ENCODE results near the gene CRACDL.

The CRACDL gene

DNA sequence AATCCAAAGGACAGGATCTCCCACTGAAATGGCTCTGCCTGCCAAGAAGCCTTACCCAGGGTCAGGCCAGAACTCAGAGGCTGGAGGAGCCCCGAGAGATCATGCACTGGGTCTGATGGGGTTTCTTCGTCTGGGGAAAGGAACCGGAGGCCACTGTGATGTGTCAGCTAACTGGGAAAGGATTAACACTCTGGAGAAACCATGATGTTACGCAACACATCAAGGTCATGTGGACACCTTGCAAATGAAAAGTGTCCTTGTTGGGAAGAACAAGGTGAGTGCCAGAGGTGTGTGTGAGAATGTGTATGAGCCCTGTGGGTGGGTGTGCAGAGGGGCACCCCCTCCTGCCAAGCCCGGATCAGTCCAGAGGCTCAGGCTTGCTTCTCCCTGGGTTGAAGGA is 86.9 kb downstream of the CRACDL start:
- TF ChIP-seq, protein P1, sequence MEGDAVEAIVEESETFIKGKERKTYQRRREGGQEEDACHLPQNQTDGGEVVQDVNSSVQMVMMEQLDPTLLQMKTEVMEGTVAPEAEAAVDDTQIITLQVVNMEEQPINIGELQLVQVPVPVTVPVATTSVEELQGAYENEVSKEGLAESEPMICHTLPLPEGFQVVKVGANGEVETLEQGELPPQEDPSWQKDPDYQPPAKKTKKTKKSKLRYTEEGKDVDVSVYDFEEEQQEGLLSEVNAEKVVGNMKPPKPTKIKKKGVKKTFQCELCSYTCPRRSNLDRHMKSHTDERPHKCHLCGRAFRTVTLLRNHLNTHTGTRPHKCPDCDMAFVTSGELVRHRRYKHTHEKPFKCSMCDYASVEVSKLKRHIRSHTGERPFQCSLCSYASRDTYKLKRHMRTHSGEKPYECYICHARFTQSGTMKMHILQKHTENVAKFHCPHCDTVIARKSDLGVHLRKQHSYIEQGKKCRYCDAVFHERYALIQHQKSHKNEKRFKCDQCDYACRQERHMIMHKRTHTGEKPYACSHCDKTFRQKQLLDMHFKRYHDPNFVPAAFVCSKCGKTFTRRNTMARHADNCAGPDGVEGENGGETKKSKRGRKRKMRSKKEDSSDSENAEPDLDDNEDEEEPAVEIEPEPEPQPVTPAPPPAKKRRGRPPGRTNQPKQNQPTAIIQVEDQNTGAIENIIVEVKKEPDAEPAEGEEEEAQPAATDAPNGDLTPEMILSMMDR (IDR thresholded peaks at IDR 0.05; ENCODE audit: control insufficient read depth, extremely low read depth, insufficient read depth), result no peak
- no peak for DNase-seq (ENCODE audit: low read depth)
- H3K4me3 ChIP-seq (ENCODE audit: low read depth, low read length), result no peak overlapping the region

- no peak for DNase-seq (ENCODE audit: low read depth)
- H3K4me3 ChIP-seq (ENCODE audit: low read depth, low read length), result no peak overlapping the region
- TF ChIP-seq, protein P1 (IDR thresholded peaks at IDR 0.05; ENCODE audit: control insufficient read depth, extremely low read depth, insufficient read depth), result no peak
Observed at GRCh38 chr2:98847853-98848252, 88.2 kb downstream of the CRACDL start.

DNA sequence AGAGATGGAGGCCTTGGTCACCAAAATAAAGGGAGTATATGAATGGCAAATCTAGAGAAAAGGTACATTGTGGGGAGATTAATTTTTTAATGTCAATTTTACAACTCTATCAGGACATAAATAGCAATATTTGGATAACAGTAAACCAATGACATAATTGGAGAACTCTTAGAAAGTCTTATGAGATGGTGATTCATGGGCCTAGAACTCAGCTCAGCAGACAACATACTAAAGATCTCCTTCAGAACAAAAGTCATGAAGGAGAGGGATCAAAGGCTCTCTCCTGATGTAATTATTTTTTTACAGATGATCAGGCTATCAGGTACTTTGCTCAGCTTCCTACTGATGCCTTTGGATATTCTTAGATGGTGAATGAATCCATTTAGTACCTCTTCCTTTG is 90.0 kb downstream of the CRACDL start:
- DNase-seq (ENCODE audit: low read depth), result no peak
- H3K4me3 ChIP-seq (ENCODE audit: low read depth, low read length), result no peak overlapping the region
- TF ChIP-seq, protein P1 (IDR thresholded peaks at IDR 0.05; ENCODE audit: control insufficient read depth, extremely low read depth, insufficient read depth), result no peak

DNA sequence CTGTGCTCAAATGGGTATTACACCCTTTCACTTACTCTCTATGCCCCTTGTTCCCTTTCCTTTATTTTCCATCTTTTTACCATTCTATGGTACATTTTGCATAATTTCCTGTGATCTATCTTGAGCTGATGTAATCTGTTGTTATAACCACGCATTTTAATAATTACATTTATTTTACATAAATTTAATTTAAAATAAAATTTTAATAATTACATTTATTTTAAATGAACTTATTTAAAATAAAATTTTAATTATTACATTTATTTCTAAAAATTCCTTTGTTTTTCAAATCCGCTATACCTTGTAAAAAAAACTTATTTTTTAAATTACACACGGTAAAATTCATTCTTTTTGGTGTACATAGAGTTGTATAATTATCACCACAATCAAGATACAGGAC is 93.9 kb downstream of the CRACDL start:
- DNase-seq (ENCODE audit: low read depth), result no peak
- H3K4me3 ChIP-seq (ENCODE audit: low read depth, low read length), result no peak overlapping the region
- TF ChIP-seq, protein P1 (IDR thresholded peaks at IDR 0.05; ENCODE audit: control insufficient read depth, extremely low read depth, insufficient read depth), result no peak

DNA sequence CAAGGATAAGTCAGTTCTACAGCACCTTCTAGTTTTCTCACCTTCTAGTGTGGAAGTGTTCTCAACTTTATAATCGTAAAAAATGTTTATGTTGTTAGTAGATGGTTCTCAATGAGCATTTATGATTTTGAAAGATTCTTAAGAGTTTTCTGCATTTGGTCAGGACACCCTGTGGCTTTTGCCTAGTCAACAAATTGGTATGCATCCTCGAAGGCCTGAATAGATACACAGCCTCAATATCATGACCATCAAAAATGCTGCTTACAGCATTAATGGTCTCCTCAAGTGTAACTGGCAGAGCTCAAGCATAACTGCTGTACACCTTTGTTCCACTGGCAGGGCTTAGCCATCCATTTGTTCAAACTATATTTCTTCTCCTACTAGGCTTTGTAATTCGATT is 96.7 kb downstream of the CRACDL start:
- H3K4me3 ChIP-seq (ENCODE audit: low read depth, low read length), result no peak overlapping the region
- TF ChIP-seq, protein P1 (IDR thresholded peaks at IDR 0.05; ENCODE audit: control insufficient read depth, extremely low read depth, insufficient read depth), result no peak
- DNase-seq (ENCODE audit: low read depth), result no peak

GRCh38 chr2:98835831-98836385 is 100.1 kb downstream of the CRACDL start:
- no peak for DNase-seq (ENCODE audit: low read depth)
- no peak overlapping the region for H3K4me3 ChIP-seq (ENCODE audit: low read depth, low read length)
- TF ChIP-seq, protein P1 (IDR thresholded peaks at IDR 0.05; ENCODE audit: control insufficient read depth, extremely low read depth, insufficient read depth), result no peak

DNA sequence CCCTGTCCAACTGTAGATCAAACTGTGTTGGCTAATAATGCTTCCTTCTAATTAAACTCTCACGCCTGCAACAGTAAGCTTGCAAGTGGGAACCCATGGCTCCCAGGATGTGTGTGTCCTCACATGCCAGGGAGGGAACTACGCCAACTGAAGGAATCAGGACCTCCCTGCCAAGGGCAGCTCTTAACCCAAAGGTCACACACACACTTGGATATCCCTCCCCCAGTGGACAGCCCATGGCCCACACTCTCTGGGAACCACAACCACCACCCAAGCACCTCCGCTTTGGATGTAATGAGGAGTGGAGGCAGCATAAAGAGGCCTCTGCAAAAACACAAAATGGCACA is 102.1 kb downstream of the CRACDL start:
- H3K4me3 ChIP-seq (ENCODE audit: low read depth, low read length), result no peak overlapping the region
- TF ChIP-seq, protein P1 (IDR thresholded peaks at IDR 0.05; ENCODE audit: control insufficient read depth, extremely low read depth, insufficient read depth), result no peak
- DNase-seq (ENCODE audit: low read depth), result no peak

Measured in LNCaP clone FGC (cell line).